ENCODE measurements around the gene CHMP2B. TPM values are rescaled to one million over a fixed set of nuclear protein-coding genes. Genes with fewer than 3 reads are reported as not detected.

CHMP2B gene
- total and polyA plus RNA-seq, 2 of the 8 experiments (the other 6 are each of a cell fraction or from before 2014, with no cell fraction given): 14.0 to 56.5 TPM

GRCh38 chr3:87260270-87260669, 33.2 kb downstream of the CHMP2B start:
- Histone ChIP-seq H2AFZ (ENCODE audit: low read length) (no peak overlapping the region), H2AK5ac (ENCODE audit: low read depth, low read length) (no peak overlapping the region), H3K4ac (replicated peaks; ENCODE audit: insufficient read length, low read depth, low read length) (no peak overlapping the region), H3K56ac (replicated peaks; ENCODE audit: insufficient read length, low read depth, low read length) (no peak overlapping the region), H3K79me1 (ENCODE audit: low read depth, low read length) (no peaks in the 10 kb centered on the region), H4K5ac (ENCODE audit: insufficient read length, low read depth, low read length) (no peak overlapping the region), H3K23ac (ENCODE audit: insufficient read length) (no peak overlapping the region), H3K18ac (ENCODE audit: extremely low read depth, low read length) (no peak overlapping the region), H2BK15ac (ENCODE audit: low read length) (no peak overlapping the region), H3K4me2 (ENCODE audit: insufficient read depth in 1 of 2, low read depth in 2 of 2, low read length in 2 of 2) (no peak overlapping the region), H2BK5ac (ENCODE audit: low read depth, low read length) (no peak overlapping the region), H3K27ac (ENCODE audit: low read depth, low read length) (no peak overlapping the region), H4K91ac (replicated peaks; ENCODE audit: insufficient read length, low read length) (no peak overlapping the region), H3K9me3 (ENCODE audit: insufficient read depth in 2 of 2, low read depth in 1 of 2, low read length in 1 of 2) (no peaks in the 10 kb centered on the region), H3K23me2 (ENCODE audit: low read depth, low read length) (no peaks in the 10 kb centered on the region), H3K27me3 (replicated peaks in 1 of 4; ENCODE audit: control insufficient read depth in 3 of 4, extremely low read depth in 1 of 4, insufficient read depth in 3 of 4, low read length in 3 of 4) (no peaks in the 10 kb centered on the region), H4K20me1 (replicated peaks in 1 of 2; ENCODE audit: control insufficient read depth in 1 of 2, insufficient read depth in 2 of 2, low read length in 2 of 2) (no peaks in the 10 kb centered on the region), H3K36me3 (ENCODE audit: control insufficient read depth in 2 of 4, insufficient read depth in 4 of 4, low read length in 3 of 4) (peaks cover 0 to 3% (median 0%) of the 10 kb centered on the region in 4 experiments; a peak in 1 of 8 replicates), H3K9ac (replicated peaks in 1 of 4; ENCODE audit: extremely low read depth in 1 of 4, low read depth in 3 of 4, low read length in 3 of 4) (no peak overlapping the region), H3K79me2 (ENCODE audit: control insufficient read depth in 1 of 2, insufficient read depth in 2 of 2, low read length in 2 of 2) (no peaks in the 10 kb centered on the region), H2BK20ac (ENCODE audit: low read length) (no peak overlapping the region), H2BK120ac (replicated peaks; ENCODE audit: low read depth, low read length) (no peak overlapping the region), H2BK12ac (ENCODE audit: low read depth, low read length) (no peak overlapping the region), H3K4me3 (ENCODE audit: extremely low read depth in 1 of 4, insufficient read depth in 2 of 4, low read depth in 3 of 4, low read length in 4 of 4) (no peak overlapping the region), H3K14ac (ENCODE audit: insufficient read length) (no peak overlapping the region), H4K8ac (ENCODE audit: extremely low read depth, insufficient read depth, low read length) (no peak overlapping the region), H3K4me1 (replicated peaks in 1 of 4; ENCODE audit: control insufficient read depth in 3 of 4, insufficient read depth in 4 of 4, low read length in 3 of 4) (peaks cover 0 to 3% (median 1%) of the 10 kb centered on the region in 4 experiments; a peak in 1 of 7 replicates)
- peak in 1 of 2 experiments; percentile 56 for DNase-seq (ENCODE audit: low read depth in 1 of 2, low spot score in 2 of 2)
- ChIA-PET CTCF (ENCODE audit: partially characterized antibody) (interaction anchor here (0.5 to 4.1 kb wide), 22 partner anchors 8 to 846 kb away, joined by 3 to 30 read pairs (median 4); partner anchors contain the start of gene POU1F1), POLR2A (ENCODE audit: partially characterized antibody) (no interaction called here)
- 66% methylated on average over 4 of the region's 4 CpGs; no CpG with 5 or more reads in 1 of the 2 experiments for WGBS, 2 experiments (ENCODE audit: extremely low coverage in 1 of 2, insufficient coverage in 1 of 2, insufficient read length in 1 of 2, insufficient replicate concordance in 2 of 2, low coverage in 1 of 2, low lambda C conversion rate in 2 of 2, missing lambda C conversion rate in 1 of 2)
- no peak for TF ChIP-seq HDAC6 (IDR thresholded peaks at IDR 0.05; ENCODE audit: low read depth, low read length)
- no peak for TF ChIP-seq ZNF274 (IDR thresholded peaks at IDR 0.05; ENCODE audit: borderline replicate concordance, extremely low read depth, low read length)
- TF ChIP-seq, protein P1, sequence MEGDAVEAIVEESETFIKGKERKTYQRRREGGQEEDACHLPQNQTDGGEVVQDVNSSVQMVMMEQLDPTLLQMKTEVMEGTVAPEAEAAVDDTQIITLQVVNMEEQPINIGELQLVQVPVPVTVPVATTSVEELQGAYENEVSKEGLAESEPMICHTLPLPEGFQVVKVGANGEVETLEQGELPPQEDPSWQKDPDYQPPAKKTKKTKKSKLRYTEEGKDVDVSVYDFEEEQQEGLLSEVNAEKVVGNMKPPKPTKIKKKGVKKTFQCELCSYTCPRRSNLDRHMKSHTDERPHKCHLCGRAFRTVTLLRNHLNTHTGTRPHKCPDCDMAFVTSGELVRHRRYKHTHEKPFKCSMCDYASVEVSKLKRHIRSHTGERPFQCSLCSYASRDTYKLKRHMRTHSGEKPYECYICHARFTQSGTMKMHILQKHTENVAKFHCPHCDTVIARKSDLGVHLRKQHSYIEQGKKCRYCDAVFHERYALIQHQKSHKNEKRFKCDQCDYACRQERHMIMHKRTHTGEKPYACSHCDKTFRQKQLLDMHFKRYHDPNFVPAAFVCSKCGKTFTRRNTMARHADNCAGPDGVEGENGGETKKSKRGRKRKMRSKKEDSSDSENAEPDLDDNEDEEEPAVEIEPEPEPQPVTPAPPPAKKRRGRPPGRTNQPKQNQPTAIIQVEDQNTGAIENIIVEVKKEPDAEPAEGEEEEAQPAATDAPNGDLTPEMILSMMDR (IDR thresholded peaks at IDR 0.05; ENCODE audit: control extremely low read depth in 1 of 3, insufficient read depth in 1 of 3, low read depth in 1 of 3, low read length in 3 of 3): peak in 2 of 3 experiments; percentile 32 to 58; a peak in 2 of 4 replicates
- TF ChIP-seq RAD21 (IDR thresholded peaks at IDR 0.05 in 1 of 2, conservative IDR thresholded peaks at IDR 0.05 in 1 of 2; ENCODE audit: low read depth in 2 of 2, low read length in 2 of 2): peak; percentile 38 to 52
- no peak for TF ChIP-seq SIRT6 (IDR thresholded peaks at IDR 0.05; ENCODE audit: low read length)
- no peak for FAIRE-seq

Measured in H1 (cell line).